ENCODE results near the gene MAP3K14.

DNA sequence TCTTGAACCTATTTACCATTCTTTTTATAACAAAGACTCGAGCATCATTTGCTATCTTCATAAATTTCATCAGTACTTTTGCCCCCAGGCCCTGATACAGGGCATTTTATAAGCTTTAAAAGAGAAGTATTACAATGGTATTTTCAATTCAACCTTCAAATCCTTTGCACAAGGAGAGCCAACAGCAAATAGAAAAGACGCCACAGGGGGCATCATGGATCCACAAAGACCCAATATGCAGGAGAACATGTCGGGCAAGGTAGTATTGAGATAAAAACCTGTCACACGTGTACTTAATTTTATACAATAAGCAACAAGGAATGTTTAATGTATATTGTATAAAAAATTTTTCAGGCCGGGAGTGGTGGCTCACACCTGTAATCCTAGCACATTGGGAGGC is 10.2 kb downstream of the MAP3K14 start:
- TF ChIP-seq, protein P1, sequence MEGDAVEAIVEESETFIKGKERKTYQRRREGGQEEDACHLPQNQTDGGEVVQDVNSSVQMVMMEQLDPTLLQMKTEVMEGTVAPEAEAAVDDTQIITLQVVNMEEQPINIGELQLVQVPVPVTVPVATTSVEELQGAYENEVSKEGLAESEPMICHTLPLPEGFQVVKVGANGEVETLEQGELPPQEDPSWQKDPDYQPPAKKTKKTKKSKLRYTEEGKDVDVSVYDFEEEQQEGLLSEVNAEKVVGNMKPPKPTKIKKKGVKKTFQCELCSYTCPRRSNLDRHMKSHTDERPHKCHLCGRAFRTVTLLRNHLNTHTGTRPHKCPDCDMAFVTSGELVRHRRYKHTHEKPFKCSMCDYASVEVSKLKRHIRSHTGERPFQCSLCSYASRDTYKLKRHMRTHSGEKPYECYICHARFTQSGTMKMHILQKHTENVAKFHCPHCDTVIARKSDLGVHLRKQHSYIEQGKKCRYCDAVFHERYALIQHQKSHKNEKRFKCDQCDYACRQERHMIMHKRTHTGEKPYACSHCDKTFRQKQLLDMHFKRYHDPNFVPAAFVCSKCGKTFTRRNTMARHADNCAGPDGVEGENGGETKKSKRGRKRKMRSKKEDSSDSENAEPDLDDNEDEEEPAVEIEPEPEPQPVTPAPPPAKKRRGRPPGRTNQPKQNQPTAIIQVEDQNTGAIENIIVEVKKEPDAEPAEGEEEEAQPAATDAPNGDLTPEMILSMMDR (IDR thresholded peaks at IDR 0.05 in 4 of 5, conservative IDR thresholded peaks at IDR 0.05 in 1 of 5): peak in 1 of 5 experiments; percentile 22
- no peak for TF ChIP-seq POLR2A (IDR thresholded peaks at IDR 0.05)

Data from gastrocnemius medialis (tissue), 4 donors.